ENCODE results near the gene LYPD6B.
A peak's percentile ranks its signal among the peaks of the same experiment; 100 is the strongest.

Gene LYPD6B

DNA sequence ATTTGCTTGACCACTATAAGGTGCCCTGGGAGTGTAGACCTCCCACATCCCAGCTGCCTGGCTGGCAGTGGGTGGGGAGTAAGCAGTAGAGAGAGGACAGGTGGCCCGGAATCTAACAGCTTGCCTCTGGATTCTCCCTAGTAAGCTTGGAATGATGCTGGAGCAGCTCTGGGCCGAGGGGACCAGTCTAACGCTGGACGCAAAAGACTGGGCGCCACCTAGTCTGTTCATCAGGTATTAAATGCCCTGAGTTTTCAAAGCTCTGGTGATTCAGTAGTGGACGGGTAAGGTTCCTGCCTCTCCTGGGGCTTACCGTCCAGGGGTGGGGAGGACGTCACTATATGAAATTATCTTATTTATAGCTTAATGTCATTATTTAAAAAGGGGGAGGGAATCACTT is 648 bp upstream of the LYPD6B start:
- no peak for DNase-seq (ENCODE audit: low read depth, low spot score)
- H3K27ac ChIP-seq: no peak overlapping the region

DNA sequence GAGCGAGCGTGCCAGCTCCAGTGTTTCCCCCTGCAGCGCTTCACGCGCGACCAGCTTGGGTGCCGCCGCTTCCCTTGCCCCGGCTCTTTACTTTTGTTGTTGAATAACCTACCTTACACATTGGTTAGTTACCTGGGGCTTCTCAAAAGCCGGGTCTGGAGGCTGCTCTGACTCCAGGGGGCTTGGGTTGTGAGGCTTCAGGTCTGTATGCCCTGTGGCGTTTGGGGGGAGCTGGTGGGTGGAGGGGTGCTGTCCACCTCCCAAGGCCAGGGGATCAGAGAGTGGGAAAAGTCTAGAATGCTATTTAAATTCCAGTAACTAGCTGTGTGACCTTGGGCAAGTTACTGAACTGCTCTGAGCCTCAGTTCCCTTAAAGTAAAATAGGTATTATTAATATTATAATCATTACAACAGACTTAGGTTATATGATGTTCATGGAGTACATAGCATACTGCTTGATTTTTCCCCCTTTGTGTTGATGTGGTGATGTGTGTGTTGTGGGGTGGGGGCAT is 770 bp downstream of the LYPD6B start:
- DNase-seq (ENCODE audit: low read depth, low spot score): no peak
- H3K27ac ChIP-seq: no peak overlapping the region

DNA sequence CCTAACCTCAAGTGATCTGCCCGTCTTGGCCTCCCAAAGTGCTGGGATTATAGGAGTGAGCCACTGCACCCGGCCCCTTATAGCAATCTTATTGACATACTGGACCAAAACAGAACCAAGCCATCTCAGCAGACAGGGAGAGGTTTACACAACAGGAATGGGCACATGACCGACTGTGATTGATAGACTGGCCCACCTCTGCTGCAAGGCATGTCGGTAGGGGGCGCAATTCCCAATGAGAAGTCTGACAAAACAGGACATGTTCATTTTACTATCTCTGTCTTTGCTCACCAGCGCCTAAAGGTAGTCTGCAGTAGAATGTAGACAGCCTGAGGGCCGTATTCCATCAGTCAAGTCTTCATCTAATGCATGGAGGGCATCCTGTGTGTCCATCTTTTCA is 2.0 kb downstream of the LYPD6B start:
- no peak overlapping the region for H3K27ac ChIP-seq
- no peak for DNase-seq (ENCODE audit: low read depth, low spot score)

DNA sequence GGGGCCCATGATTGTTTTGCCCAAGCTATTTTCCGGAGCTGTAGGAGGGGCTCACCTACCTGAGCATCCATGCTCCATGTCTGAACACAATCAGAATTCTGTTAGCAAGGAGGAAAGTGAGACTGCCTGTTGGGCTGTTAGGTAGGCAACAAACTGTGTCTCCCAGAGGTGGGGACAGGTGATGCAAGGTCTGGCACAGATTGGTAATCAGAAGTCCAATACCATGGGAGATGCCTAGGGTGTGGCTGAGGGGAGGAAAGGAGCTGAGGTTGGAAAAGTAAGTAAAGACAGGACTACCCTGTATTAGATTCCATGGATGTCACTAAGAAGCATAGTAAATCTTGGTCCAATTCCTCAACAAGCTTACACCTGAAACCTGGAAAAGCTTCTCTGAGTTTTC is 3.0 kb downstream of the LYPD6B start:
- no peak overlapping the region for H3K27ac ChIP-seq
- no peak for DNase-seq (ENCODE audit: low read depth, low spot score)

DNA sequence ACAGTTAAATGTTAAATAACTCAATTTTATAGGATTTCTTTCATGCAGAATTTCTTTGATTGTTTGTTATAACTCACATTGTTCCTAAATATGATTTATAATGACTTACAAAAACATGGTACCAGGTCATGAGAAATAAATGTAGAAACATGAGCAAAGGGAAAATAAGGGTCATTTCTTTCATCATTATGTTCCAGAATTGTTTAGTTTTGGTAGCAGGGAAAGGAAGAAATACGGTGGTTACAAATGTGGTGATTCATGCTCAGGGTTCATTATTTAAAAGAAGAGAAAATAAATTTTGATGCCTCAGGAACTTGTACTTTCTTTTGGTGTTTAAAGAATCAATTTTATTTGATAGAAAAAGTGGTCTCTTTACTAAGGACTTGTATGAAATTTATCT is 4.4 kb downstream of the LYPD6B start:
- no peak for DNase-seq (ENCODE audit: low read depth, low spot score)
- no peak overlapping the region for H3K27ac ChIP-seq

DNA sequence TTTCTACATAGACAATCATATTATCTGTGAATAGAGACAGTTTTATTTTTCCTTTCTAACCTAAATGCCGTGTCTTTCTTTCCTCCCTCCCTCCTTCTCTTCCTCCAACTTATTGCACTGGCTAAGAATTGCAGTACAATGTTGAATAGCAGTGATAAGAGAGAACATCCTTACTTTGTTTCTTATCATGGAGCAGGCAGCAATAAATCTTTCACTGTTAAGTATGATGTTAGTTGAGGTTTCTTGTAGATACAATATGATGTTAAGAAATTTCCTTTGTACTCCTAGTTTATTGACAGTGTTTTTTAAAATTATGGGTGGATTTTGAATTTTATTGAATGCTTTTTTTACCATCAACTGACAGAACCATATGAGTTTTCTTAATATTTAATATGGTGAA is 6.0 kb downstream of the LYPD6B start:
- no peak overlapping the region for H3K27ac ChIP-seq

DNA sequence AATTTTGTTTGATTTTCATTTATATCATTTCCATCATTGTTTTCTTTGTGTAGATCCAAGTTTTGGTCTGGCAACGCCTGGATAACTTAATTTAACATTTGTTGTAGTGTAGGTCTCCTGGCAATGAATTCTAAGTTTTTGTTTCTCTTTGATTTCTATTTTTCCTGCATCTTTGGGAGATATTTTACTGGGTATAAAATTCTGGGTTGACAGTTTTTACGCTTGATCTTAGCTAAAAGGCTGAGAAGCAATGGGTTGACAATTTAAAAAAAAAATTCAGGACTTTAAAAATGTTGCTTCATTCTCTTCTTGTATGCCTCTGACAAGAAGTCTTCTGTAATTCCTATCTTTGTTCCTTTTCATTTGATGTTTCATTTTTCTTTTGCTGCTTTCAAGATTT is 8.6 kb downstream of the LYPD6B start:
- H3K27ac ChIP-seq: no peak overlapping the region
- no peak for DNase-seq (ENCODE audit: low read depth, low spot score)

More for the DNA sequence above, 6.0 kb downstream of the LYPD6B start:
- DNase-seq (ENCODE audit: low read depth, low spot score): no peak

DNA sequence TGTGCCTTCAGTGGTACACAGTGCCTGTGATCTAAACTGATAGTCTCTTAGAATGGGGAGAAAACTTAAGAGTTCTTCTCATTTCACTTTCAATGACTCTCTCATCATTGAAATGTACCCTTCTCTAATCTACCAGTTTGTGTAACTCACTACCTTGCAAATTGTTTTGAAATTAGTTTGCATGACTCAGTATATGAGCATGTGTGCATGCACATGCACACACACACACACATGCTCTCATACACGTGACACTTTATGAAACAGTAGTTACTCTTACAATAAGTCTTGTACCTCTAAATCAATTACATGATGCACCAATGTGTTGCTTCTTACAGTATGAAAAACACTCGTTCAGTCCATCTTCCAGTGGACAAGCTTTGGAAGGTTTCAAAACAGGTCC is 10.6 kb downstream of the LYPD6B start:
- peak; percentile 37 for DNase-seq (ENCODE audit: low read depth, low spot score)
- H3K27ac ChIP-seq: no peak overlapping the region

DNA sequence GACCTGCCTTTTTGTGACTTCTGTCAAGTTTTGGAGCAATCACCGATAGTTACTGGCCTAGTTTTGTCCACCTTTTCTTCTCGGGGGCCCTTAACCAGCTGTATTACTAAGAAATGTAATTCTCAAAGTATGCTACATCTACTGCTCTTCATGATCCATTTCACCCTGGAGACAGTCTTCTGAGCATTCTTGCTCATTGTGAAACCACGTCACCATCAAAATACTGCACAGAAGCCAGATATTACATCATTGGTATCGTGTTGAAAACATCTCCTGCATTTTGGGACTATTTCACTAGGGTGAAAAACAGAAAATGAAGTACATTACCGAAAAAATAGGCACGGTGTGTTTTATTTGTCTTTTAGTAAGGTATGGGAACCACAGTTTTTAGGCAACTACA is 11.7 kb downstream of the LYPD6B start:
- no peak overlapping the region for H3K27ac ChIP-seq
- DNase-seq (ENCODE audit: low read depth, low spot score): no peak

DNA sequence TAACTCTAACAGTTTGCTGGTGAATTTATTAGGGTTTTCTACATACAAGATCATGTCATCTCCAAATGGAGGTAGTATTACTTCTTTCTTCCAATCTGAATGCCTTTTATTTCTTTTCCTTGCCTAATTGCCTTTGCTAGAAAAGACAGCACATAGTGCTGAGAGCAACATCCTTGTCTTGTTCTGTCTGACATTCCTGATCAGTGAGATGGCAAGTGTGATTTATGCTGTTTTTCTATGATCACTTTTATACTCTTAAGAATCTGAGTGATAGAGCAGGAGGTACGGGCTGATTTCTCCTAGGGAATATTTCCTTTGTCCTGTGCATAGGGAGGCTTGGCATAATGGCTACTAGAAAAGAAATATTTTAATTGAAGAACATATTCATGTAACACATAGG is 17.3 kb downstream of the LYPD6B start:
- no peak overlapping the region for H3K27ac ChIP-seq
- DNase-seq (ENCODE audit: low read depth, low spot score): no peak

DNA sequence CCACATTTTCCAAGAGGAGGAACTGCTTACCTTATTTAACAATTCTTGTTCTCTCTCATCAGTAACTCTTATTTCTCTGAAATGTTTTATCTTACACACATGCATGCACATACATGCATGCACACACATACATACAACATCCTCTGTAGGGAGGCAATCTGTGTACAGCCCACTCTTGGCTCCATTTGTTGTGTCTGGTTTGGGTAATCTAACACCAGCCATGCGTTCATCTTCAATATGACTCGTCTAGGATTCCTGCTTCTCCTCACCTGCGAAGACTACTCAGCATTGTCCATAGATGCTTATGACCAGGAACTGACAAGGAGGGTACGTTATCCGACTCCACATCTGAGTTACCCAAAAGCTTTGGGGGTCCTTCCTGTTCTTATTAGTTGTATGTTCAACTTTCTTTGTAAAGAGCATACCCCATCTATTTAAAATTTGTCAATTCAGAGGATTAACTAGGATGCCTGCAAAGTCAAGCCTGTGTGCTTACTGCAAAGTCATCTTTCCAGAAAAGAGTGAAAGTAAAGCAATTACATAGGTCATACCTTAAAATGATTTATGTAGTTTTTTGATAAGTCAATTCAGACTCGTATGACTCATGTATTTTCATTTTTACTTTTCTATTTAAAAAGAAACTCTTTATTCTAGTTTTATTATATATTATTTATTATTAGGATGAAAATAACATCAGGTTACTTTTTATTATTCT is 18.2 kb downstream of the LYPD6B start:
- no peak overlapping the region for H3K27ac ChIP-seq
- DNase-seq (ENCODE audit: low read depth, low spot score): no peak

DNA sequence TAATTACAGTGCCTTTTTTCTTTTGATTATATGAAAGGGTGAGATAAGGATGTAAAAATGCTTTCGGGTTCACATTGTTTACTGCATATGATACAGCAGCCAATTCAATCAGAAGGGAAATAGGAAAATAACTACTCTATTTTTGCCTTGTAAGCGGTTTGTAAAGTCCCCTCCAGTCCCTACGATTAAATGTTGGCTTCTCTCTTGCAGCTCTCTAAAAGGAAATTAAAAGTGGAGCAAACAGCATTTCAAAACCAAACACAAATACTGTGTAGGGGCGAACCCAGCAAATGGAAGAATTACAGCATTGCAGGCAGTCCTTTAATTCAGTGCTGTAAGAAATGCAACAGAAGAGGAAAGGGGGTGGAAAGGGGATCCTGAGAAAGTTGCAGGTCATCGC is 18.9 kb downstream of the LYPD6B start:
- H3K27ac ChIP-seq: no peak overlapping the region
- DNase-seq (ENCODE audit: low read depth, low spot score): no peak

DNA sequence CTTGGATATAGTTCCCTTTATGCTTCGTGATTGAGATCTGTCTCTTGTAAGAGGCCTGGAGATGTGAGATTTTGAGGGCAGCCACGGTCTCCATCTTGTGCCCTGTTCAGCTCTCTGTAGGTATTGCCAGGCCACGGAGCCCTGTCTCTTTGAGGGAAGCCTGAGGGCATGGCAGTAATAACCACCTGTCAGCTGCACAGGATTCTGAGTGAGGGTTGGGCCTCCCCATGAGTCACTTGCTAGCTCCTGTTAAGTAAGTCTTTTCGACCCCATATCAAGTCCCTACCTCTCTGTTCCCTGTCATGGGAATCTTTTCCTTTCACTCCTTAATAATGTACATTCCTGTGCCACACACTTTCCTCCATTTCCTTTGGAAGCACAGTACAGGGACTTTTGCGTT is 20.4 kb downstream of the LYPD6B start:
- DNase-seq (ENCODE audit: low read depth, low spot score): no peak
- no peak overlapping the region for H3K27ac ChIP-seq

DNA sequence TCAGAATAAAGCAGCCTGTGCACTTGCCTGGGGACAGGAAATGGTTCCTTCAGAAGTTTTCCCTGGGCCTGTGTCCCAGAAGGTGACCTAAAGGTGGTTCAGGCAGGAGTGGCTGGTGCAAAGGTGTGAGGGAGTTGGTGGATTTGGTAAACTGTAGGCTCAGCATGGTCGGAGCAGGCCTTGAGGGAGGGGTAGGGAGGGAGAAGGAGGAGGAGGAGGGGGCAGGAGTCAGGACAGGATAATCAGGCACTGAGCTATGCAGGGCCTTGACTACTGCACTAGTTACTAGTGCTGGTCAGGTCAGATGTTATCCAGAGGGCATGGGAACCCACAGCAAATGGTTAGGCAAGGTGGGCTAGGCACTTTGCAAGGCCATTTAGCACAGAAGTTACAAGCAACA is 21.3 kb downstream of the LYPD6B start:
- no peak overlapping the region for H3K27ac ChIP-seq
- no peak for DNase-seq (ENCODE audit: low read depth, low spot score)

DNA sequence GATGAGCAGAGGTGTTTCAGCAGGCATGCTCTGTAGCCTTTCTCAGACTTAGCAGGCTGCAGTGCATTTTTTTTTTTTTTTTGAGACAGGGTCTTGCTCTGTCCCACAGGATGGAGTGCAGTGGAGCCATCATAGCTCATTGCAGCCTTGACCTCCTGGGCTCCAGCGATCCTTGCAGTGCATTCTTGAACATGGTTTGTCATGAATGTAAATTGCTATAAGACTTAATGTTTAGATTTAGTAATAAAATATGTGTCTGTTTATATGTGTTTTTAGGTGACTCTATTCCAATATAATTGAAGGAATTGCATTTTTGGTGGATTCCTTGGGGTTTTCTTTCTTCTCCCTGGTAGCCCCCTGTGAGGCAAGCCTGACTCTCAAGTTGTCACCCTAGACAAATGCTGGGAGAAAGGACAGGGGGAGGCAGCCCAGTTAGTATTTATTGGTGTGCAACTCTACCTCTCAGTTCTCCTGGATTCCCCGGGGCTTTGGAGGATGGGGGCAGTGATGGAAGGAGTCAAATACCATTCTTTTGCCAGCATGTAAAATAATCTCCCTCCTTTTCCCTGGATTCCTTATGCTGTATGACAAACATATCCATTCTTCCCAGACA is 22.7 kb downstream of the LYPD6B start:
- no peak for DNase-seq (ENCODE audit: low read depth, low spot score)
- H3K27ac ChIP-seq: no peak overlapping the region

DNA sequence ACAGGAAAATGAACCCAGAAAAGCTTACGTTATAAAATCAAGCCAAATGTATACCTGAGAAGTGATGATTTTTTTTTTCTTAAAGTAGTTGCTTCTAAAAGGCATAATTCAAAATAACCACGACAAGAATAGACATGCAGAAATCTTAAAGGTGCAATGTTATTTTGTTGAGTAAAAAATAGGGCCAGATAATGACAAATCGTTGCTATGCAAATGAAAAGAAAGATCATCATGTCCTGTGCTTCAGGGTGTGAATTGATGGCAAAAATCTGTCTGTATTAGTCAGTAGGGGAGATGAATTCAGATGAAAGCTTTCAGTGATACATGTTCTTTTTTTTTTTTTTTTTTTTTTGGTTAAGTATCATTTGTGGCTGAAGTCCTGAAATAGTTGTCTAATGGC is 24.0 kb downstream of the LYPD6B start:
- no peak for DNase-seq (ENCODE audit: low read depth, low spot score)
- no peak overlapping the region for H3K27ac ChIP-seq

DNA sequence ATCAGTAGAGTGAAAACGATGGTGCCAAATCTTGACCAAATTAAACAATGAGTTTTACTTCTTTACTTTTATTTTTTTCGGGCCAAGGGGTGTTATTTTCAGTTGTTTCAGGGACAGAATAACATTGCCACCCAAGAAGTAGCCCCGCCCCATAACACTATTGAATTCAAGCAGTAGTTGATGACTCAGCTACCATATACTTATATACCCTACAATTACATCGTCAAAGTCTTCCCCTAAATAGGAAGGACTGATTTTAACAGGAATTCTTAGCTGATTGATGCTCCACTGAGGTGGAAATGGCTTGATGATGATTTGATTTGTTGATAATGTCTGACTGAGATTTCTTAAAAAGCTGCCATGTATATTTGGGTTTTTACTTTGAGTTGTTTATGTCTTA is 24.7 kb downstream of the LYPD6B start:
- no peak overlapping the region for H3K27ac ChIP-seq
- no peak for DNase-seq (ENCODE audit: low read depth, low spot score)

DNA sequence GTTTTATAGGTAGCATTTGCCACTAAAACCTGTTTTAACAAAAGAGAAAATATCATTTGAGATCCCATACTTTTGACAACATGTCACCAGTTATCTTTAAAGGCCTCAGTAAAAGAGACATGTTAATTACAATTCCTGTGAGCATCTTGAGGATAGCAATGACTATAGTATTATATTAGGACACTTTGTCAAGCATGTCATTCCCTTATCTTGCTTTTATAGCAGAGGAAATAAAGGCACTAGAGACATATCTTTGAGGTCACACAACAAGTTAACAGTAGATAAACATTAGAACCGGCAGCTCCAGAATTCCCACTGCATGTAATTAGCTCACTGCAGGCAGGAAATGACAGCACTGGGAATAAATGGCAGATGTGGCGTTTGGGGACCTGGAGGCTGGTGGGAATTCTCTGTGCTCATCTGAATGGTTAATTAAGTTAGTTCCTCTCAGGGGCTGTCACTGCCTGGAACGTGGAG is 25.9 kb downstream of the LYPD6B start:
- no peak overlapping the region for H3K27ac ChIP-seq
- no peak for DNase-seq (ENCODE audit: low read depth, low spot score)

DNA sequence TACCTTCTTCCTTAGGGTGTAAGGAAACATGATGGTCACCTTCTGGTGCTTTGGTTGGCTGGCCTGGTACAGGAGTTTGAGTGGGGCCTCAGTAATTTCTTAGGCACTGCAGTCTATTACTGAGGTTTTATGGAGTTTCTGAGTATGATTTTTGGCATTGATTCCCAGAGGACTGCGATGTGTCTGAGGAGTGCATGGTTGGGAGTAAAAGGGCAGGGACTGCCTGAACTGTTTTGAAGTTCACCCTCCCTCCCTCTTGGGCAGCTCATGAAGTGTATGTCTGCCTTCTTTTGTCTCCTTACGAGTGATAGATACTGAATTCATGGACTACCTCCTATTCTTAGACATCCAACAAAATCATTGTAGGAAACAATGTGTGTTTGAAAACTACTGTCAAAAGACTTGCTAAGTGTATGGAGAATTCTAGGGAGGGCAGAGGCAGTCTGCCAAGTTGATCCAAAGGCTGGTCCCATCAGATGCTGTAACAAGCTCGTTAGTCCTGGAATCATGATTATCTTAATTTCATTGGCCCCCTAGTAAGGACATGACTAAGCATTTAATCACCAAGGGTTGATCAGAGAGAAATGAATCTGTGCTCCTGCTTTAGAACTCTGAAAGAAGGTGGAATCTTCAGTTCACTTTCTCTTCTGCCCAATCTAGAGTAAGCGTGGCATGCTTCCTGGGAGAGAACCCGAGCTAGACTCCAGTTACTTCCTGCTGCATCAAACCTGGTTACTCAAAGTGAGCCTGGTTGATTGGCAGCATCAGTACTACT is 26.5 kb downstream of the LYPD6B start:
- no peak for DNase-seq (ENCODE audit: low read depth, low spot score)
- no peak overlapping the region for H3K27ac ChIP-seq

DNA sequence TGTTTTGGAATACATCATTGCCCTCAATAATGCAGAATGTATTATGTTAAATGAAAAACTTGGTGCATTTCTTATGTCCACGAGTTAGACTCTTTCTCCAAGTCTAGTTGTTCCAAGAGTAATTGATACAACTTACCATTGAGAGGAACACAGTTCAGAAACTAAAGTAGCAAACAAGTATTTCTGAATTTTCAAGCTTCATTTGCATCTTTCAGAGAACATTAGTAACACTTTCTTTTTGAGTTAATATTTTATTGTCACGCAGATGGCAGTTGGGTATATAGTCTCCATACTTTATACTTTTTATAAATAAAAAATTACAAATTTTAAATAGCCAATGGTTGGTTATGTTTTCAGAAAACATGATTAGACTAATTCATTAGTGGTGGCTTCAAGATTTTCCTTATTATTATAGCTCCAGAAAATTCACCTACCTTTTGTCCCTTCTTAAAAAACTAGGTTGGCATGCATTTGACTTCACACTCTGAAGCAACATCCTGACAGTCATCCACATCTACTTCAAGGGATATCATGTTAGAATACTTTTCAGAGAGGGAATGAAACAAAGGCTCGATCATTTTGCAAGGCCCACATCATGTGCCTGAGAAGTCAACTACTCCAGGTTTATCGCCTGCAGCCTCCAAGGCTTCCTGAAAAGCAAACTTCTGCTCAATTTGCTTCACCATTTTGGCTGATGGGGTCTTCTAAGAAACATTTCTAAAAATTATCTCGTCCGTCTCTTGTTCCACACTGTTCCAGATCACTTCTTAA is 29.9 kb downstream of the LYPD6B start:
- H3K27ac ChIP-seq: peak overlapping the region; percentile 6
- DNase-seq (ENCODE audit: low read depth, low spot score): no peak
